K562 (cell line): ENCODE results near the gene FIBP. TPM values are rescaled to one million over a fixed set of nuclear protein-coding genes. Genes with fewer than 3 reads are reported as not detected.

ENCODE experiments used
- ATAC-seq: fragments of 200-7000 bp; cut with Tn5 transposase; 3 replicates; pipeline ENCODE4 v1.9.1; 2020; ENCODE audit warnings: moderate library complexity
- BruUV-seq: library from RNA; stranded (reverse); fragments of 400-500 nt; replicated peaks from 2 replicates; lab custom pipeline; 2021; lab: Mats Ljungman, UMichigan
- CTCF ChIA-PET: fragments of 300-600 bp; formaldehyde crosslinking; extraction: SDS; loops from one replicate; lab custom pipeline; 2021; ENCODE audit warnings: low intra/inter-chr PET ratio; lab: Yijun Ruan, JAX
- POLR2A ChIA-PET: fragments of 300-600, 350-650 bp; sonication (Branson Sonifier 250); formaldehyde crosslinking; extraction: SDS; loops from one replicate; lab custom pipeline; 2021; ENCODE audit warnings: antibody characterized with exemption, inconsistent platforms; lab: Yijun Ruan, JAX
- DNase-seq, 4 experiments: peaks; one replicate each; pipeline versions ENCODE4 v3.0.0 to v3.0.0-alpha.2; 2011 to 2018; ENCODE audit warnings: low spot score in 3 of 4, mixed read lengths in 3 of 4; ENCODE audit errors: extremely low read depth in 1 of 4
- FAIRE-seq: peaks from 2 replicates; lab custom pipeline; 2011; peaks lifted over from hg19 to GRCh38; lab: Jason Lieb, UNC
- H2AFZ ChIP-seq: 2 replicates; pipeline ENCODE4 v1.6.0; 2011; ENCODE audit warnings: low read depth, low read length, control low read depth, inconsistent platforms
- H3K27ac ChIP-seq: fragments of 200-600 bp; 3 replicates; pipeline ENCODE4 v1.8.0; 2011; ENCODE audit warnings: low read depth, mild to moderate bottlenecking, control low read depth, inconsistent platforms, low read length, moderate library complexity, mixed read lengths; ENCODE audit errors: extremely low read depth
- H3K27me3 ChIP-seq, 2 experiments: fragments of 300-600 bp in 1 of 2; 2 replicates in 1 of 2; 3 replicates in 1 of 2; pipeline versions ENCODE4 v1.6.0 to v1.8.0; 2011; ENCODE audit warnings: inconsistent platforms in 2 of 2, low read length in 2 of 2, mild to moderate bottlenecking in 1 of 2, mixed read lengths in 1 of 2, moderate library complexity in 1 of 2; ENCODE audit not compliant: control insufficient read depth in 2 of 2, insufficient read depth in 2 of 2
- H3K36me3 ChIP-seq: fragments of 300-600 bp; 3 replicates; pipeline ENCODE4 v1.8.0; 2011; ENCODE audit warnings: mild to moderate bottlenecking, low read length, inconsistent platforms; ENCODE audit not compliant: control insufficient read depth, insufficient read depth
- H3K4me1 ChIP-seq, 2 experiments: fragments of 200-600 bp in 1 of 2; replicated peaks in 1 of 2; 2 replicates in 1 of 2; 3 replicates in 1 of 2; pipeline versions ENCODE4 v1.5.1 to v1.8.0; 2011; ENCODE audit warnings: inconsistent platforms in 2 of 2, low read length in 2 of 2, mild to moderate bottlenecking in 1 of 2, mixed read lengths in 1 of 2, moderate library complexity in 1 of 2; ENCODE audit not compliant: control insufficient read depth in 2 of 2, insufficient read depth in 2 of 2
- H3K4me2 ChIP-seq: 2 replicates; pipeline ENCODE4 v1.6.1; 2011; ENCODE audit warnings: low read length, control low read depth, inconsistent platforms, mixed read lengths; ENCODE audit not compliant: insufficient read depth
- H3K4me3 ChIP-seq: fragments of 200-600 bp; sonication (generic), shearing (Covaris generic); 2 replicates; pipeline ENCODE4 v1.5.1; 2016; ENCODE audit warnings: control low read depth, inconsistent platforms
- H3K79me2 ChIP-seq: fragments of 200-600 bp; 3 replicates; pipeline ENCODE4 v1.8.0; 2011; ENCODE audit warnings: low read length, inconsistent platforms; ENCODE audit not compliant: control insufficient read depth, insufficient read depth
- H3K9ac ChIP-seq, 2 experiments: 2 replicates each; pipeline versions ENCODE4 v1.6.0 to v1.6.1; 2011; ENCODE audit warnings: low read depth in 2 of 2, low read length in 2 of 2, control low read depth in 1 of 2, inconsistent platforms in 1 of 2, mild to moderate bottlenecking in 1 of 2, mixed read lengths in 1 of 2; ENCODE audit not compliant: insufficient read depth in 1 of 2
- H3K9me1 ChIP-seq: one replicate; pipeline ENCODE4 v1.6.0; 2011; ENCODE audit warnings: inconsistent platforms, mild to moderate bottlenecking, low read length, moderate library complexity; ENCODE audit not compliant: control insufficient read depth, insufficient read depth
- H3K9me3 ChIP-seq: replicated peaks from 2 replicates; pipeline ENCODE4 v1.5.1; 2011; ENCODE audit warnings: low read depth, low read length, inconsistent platforms; ENCODE audit not compliant: control insufficient read depth, insufficient read depth
- H4K20me1 ChIP-seq: replicated peaks from 2 replicates; pipeline ENCODE4 v1.6.1; 2011; ENCODE audit warnings: low read length, inconsistent platforms, mixed read lengths; ENCODE audit not compliant: control insufficient read depth, insufficient read depth
- CBFA2T3 ChIP-seq: fragments of 450-650 bp; IDR thresholded peaks from 2 replicates; pipeline ENCODE4 v1.6.1; 2017
- DACH1 ChIP-seq: fragments of 450-650 bp; IDR thresholded peaks from 2 replicates; pipeline ENCODE4 v1.6.1; 2018; ENCODE audit not compliant: partially characterized antibody
- DIDO1 ChIP-seq: fragments of 450-650 bp; IDR thresholded peaks from 2 replicates; pipeline ENCODE4 v1.6.1; 2016; ENCODE audit warnings: low read depth, missing biosample characterization, missing genetic modification characterization
- FOXA1 ChIP-seq: fragments of 450-650 bp; IDR thresholded peaks from 2 replicates; pipeline ENCODE4 v1.6.1; 2016; ENCODE audit warnings: mild to moderate bottlenecking, borderline replicate concordance
- GABPB2 ChIP-seq: fragments of 250-450 bp; sonication (Bioruptor Pico); conservative IDR thresholded peaks from 2 replicates; pipeline ENCODE4 v1.5.1; 2021; ENCODE audit warnings: mild to moderate bottlenecking
- GTF2E2 ChIP-seq: fragments of 200-800 bp; sonication (Bioruptor generic); IDR thresholded peaks from 2 replicates; pipeline ENCODE4 v1.6.1; 2016; ENCODE audit warnings: missing genetic modification characterization, missing compliant biosample characterization
- HMGXB4 ChIP-seq: sonication (generic); formaldehyde crosslinking; IDR thresholded peaks from 2 replicates; pipeline ENCODE4 v1.8.1; 2023; ENCODE audit warnings: mild to moderate bottlenecking, missing genetic modification reagents
- MCM2 ChIP-seq: fragments of 450-650 bp; IDR thresholded peaks from 2 replicates; pipeline ENCODE4 v1.6.1; 2017; ENCODE audit warnings: low read depth, mild to moderate bottlenecking
- RBM15 ChIP-seq: fragments of 200-400 bp; formaldehyde crosslinking; IDR thresholded peaks from 2 replicates; pipeline ENCODE4 v1.6.1; 2018; ENCODE audit warnings: mild to moderate bottlenecking, low read length, moderate library complexity; ENCODE audit not compliant: insufficient read depth
- SNAPC5 ChIP-seq: fragments of 250-450 bp; sonication (Bioruptor Pico); IDR thresholded peaks from 2 replicates; pipeline ENCODE4 v1.8.0; 2021; ENCODE audit warnings: moderate library complexity, mild to moderate bottlenecking, inconsistent platforms
- STAG1 ChIP-seq: sonication (generic); formaldehyde crosslinking; IDR thresholded peaks from 2 replicates; pipeline ENCODE4 v1.5.0; 2020; ENCODE audit warnings: missing genetic modification reagents, borderline replicate concordance
- USF2 ChIP-seq: sonication (generic); formaldehyde crosslinking; IDR thresholded peaks from 2 replicates; pipeline ENCODE4 v1.5.0; 2020; ENCODE audit warnings: missing genetic modification reagents
- YBX1 ChIP-seq: fragments of 450-650 bp; IDR thresholded peaks from 2 replicates; pipeline ENCODE4 v1.7.1; 2016; ENCODE audit warnings: mild to moderate bottlenecking
- ZNF239 ChIP-seq: fragments of 250-450 bp; sonication (Bioruptor Pico); IDR thresholded peaks from 2 replicates; pipeline ENCODE4 v1.4.0; 2020; ENCODE audit warnings: mild to moderate bottlenecking
- ZNF384 ChIP-seq: IDR thresholded peaks from 2 replicates; pipeline ENCODE4 v1.6.1; 2012; ENCODE audit warnings: low read depth, low read length, improper control_type of control experiment
- ZNF395 ChIP-seq: fragments of 200-800 bp; sonication (Bioruptor generic); IDR thresholded peaks from 2 replicates; pipeline ENCODE4 v1.6.1; 2017; ENCODE audit warnings: missing genetic modification characterization, missing compliant biosample characterization
- ZNF551 ChIP-seq: fragments of 250-450 bp; sonication (Bioruptor Pico); IDR thresholded peaks from 2 replicates; pipeline ENCODE4 v1.5.0; 2021; ENCODE audit warnings: mild to moderate bottlenecking, moderate library complexity
- ZNF699 ChIP-seq: fragments of 250-450 bp; sonication (Bioruptor Pico); IDR thresholded peaks from 2 replicates; pipeline ENCODE4 v1.8.0; 2021; ENCODE audit warnings: mild to moderate bottlenecking, moderate library complexity; ENCODE audit not compliant: insufficient replicate concordance
- ZNF778 ChIP-seq: fragments of 450-650 bp; formaldehyde crosslinking; IDR thresholded peaks from 2 replicates; pipeline ENCODE4 v1.4.0; 2020; ENCODE audit warnings: mild to moderate bottlenecking, moderate library complexity
- ZNF780A ChIP-seq: fragments of 250-450 bp; sonication (Bioruptor Pico); IDR thresholded peaks from 2 replicates; pipeline ENCODE4 v1.5.0; 2021; ENCODE audit warnings: mild to moderate bottlenecking
- WGBS: fragments of 100-300 bp; shearing (Covaris generic); methylation state at CpG from one replicate; pipeline ENCODE4 v1.1.6; 2016; ENCODE audit warnings: low coverage, mixed read lengths; ENCODE audit not compliant: insufficient coverage; ENCODE audit errors: missing lambda C conversion rate; 5-methylcytosine and 5-hydroxymethylcytosine counted together
- in situ Hi-C: fragments of 300-500 bp; cut with MboI; formaldehyde crosslinking; loops from 4 replicates; pipeline ENCODE4 v1.15.0; 2018; ENCODE audit warnings: inconsistent platforms, mixed read lengths
- intact Hi-C: fragments of 100-400 bp; cut with micrococcal nuclease; formaldehyde crosslinking; loops from 2 replicates; pipeline ENCODE4 v1.14.2; 2022
- polyA plus RNA-seq, 8 experiments: library from polyadenylated mRNA; depleted of rRNA in 4 of 8; stranded (reverse) in 5 of 8; unstranded in 3 of 8; fragments of >200 nt; fragmentation: Nextera tagmentation in 2 of 8; fragmentation: Illumina TruSeq in 1 of 8; extraction: Ambion mirVana in 2 of 8; extraction: Trizol in 1 of 8; gene quantifications; 2 replicates each; pipeline versions ENCODE4 v1.2.1 to v1.2.3, GENCODE V29; 2011 to 2014; ENCODE audit warnings: inconsistent platforms in 1 of 8, missing spikeins in 1 of 8
- total RNA-seq, 7 experiments: library from RNA; depleted of rRNA in 6 of 7; stranded (reverse); fragments of >200 nt in 6 of 7; fragmentation: Illumina TruSeq in 2 of 7; extraction: Trizol in 2 of 7; gene quantifications; 2 replicates each; pipeline versions ENCODE4 v1.2.1 to v1.2.3, GENCODE V29; 2011 to 2021; ENCODE audit warnings: low replicate concordance in 1 of 7

FIBP gene
- total and polyA plus RNA-seq, 9 of the 15 experiments (the other 6 are each of a cell fraction or from before 2014, with no cell fraction given) = 41.2 to 79.2 (median 48.6) TPM

- peaks cover 23% of the 10 kb centered on the region for H3K79me2 ChIP-seq
- H4K20me1 ChIP-seq = no peaks in the 10 kb centered on the region
- no peak for TF ChIP-seq MCM2
- no peak for TF ChIP-seq ZNF778 (CRISPR knock-in tag)
- no peak for TF ChIP-seq FOXA1
- no peak for TF ChIP-seq DIDO1 (tag)
- no peak for TF ChIP-seq GABPB2 (CRISPR knock-in tag)
- no peak for TF ChIP-seq RBM15
- no peak for TF ChIP-seq GTF2E2 (tag)
- TF ChIP-seq ZNF551 = no peak
- no peak for TF ChIP-seq SNAPC5
- no peak for TF ChIP-seq ZNF780A (CRISPR knock-in tag)
- no peak for TF ChIP-seq YBX1
- no peak for TF ChIP-seq STAG1 (CRISPR knock-in tag)
- TF ChIP-seq ZNF384 = no peak
- no peak for TF ChIP-seq USF2 (CRISPR knock-in tag)
- TF ChIP-seq CBFA2T3 = no peak
- TF ChIP-seq ZNF395 (CRISPR knock-in tag) = no peak
- no peak for TF ChIP-seq ZNF239 (CRISPR knock-in tag)
- no peak for TF ChIP-seq HMGXB4 (CRISPR knock-in tag)
- no peak for TF ChIP-seq ZNF699 (CRISPR knock-in tag)
- no peak for TF ChIP-seq DACH1
- 61% methylated on average over 3 of the region's 3 CpGs for WGBS
- ATAC-seq = no peak
- no peaks in the 10 kb centered on the region for H3K9me1 ChIP-seq
- intact Hi-C loops = no loop called here
- no peaks in the 10 kb centered on the region for H3K9me3 ChIP-seq
- no peak for DNase-seq
- no TSS peak for BruUV-seq
- H3K9ac ChIP-seq = 0 out of 4 replicates have a peak overlapping the region, but pooled peaks of 1 of the 2 experiments have one; percentile 20
- H3K4me1 ChIP-seq = peaks cover 13 to 41% of the 10 kb centered on the region in 2 experiments
- H3K27ac ChIP-seq = no peak overlapping the region
- ChIA-PET POLR2A (interaction anchor here (0.8 to 1.9 kb wide), 7 partner anchors 8 to 29 kb away, joined by 3 to 13 read pairs (median 4); partner anchors contain the start of gene FOSL1), CTCF (no interaction called here)
- no peak overlapping the region for H3K4me2 ChIP-seq
- FAIRE-seq = peak; percentile 48
- H3K4me3 ChIP-seq = no peak overlapping the region
- no peaks in the 10 kb centered on the region for H3K27me3 ChIP-seq
- H3K36me3 ChIP-seq = peaks cover 22% of the 10 kb centered on the region; the same call in 1 of the 3 replicates
- in situ Hi-C loops = no loop called here
- no peak overlapping the region for H2AFZ ChIP-seq
These were observed 34.3 kb upstream of the FIBP start for GRCh38 chr11:65922565-65922964.
